SK-N-MC (cell line): ENCODE results near the gene PRG3.
A peak's percentile ranks its signal among the peaks of the same experiment; 100 is the strongest.

Experiments used
- DNase-seq: peaks from one replicate; pipeline ENCODE4 v3.0.0-alpha.2; 2011; ENCODE audit warnings: low read depth, low spot score
- H3K27ac ChIP-seq: fragments of 200-600 bp; sonication (generic); 2 replicates; pipeline ENCODE4 v1.5.1; 2016; ENCODE audit warnings: mixed run types
- H3K36me3 ChIP-seq: fragments of 200-600 bp; sonication (generic); 2 replicates; pipeline ENCODE4 v1.6.1; 2017; ENCODE audit warnings: antibody characterized with exemption, low read length, mixed read lengths; ENCODE audit not compliant: insufficient read depth
- H3K4me3 ChIP-seq: fragments of 200-600 bp; sonication (generic); 2 replicates; pipeline ENCODE4 v1.5.1; 2016
- H3K9ac ChIP-seq: fragments of 200-600 bp; sonication (generic); 2 replicates; pipeline ENCODE4 v1.8.0; 2017; ENCODE audit warnings: mixed run types, mixed read lengths; ENCODE audit not compliant: insufficient read length
- H3K9me3 ChIP-seq: fragments of 200-600 bp; sonication (generic); 2 replicates; pipeline ENCODE4 v1.6.1; 2017; ENCODE audit warnings: low read depth, mild to moderate bottlenecking, antibody characterized with exemption, low read length, moderate library complexity, mixed read lengths
- EZH2 ChIP-seq: fragments of 200-600 bp; sonication (generic); IDR thresholded peaks from one replicate; pipeline ENCODE4 v1.6.1; 2017; ENCODE audit warnings: antibody characterized with exemption
- FOXP2 ChIP-seq: optimal IDR thresholded peaks from 2 replicates; pipeline ENCODE3; 2011; ENCODE audit warnings: mild to moderate bottlenecking, moderate library complexity; ENCODE audit not compliant: insufficient read depth; ENCODE audit errors: extremely low read length, control extremely low read depth
- POLR2AphosphoS5 ChIP-seq: IDR thresholded peaks from 2 replicates; pipeline ENCODE4 v1.6.1; 2012; ENCODE audit warnings: mild to moderate bottlenecking, low read depth, low read length, borderline replicate concordance

Gene PRG3

GRCh38 chr11:57380975-57381374, at the start of gene PRG3:
TSS of gene PRG3 (minus strand) at chr11:57381150. CDS start at chr11:57380708, 442 bp downstream.
- no peak within 1 kb of the TSS for H3K27ac ChIP-seq
- no peak within 1 kb of the TSS for H3K9ac ChIP-seq
- TF ChIP-seq POLR2AphosphoS5 (no peak), EZH2 (no peak), FOXP2 (no peak)

GRCh38 chr11:57429946-57430345, 49.0 kb upstream of the PRG3 start:
- Histone ChIP-seq H3K9ac (no peak overlapping the region), H3K4me3 (no peak overlapping the region), H3K9me3 (no peaks in the 10 kb centered on the region), H3K27ac (no peak overlapping the region), H3K36me3 (no peaks in the 10 kb centered on the region)
- TF ChIP-seq FOXP2 (no peak), EZH2 (no peak), POLR2AphosphoS5 (no peak)
- DNase-seq: no peak

More at GRCh38 chr11:57380975-57381374, at the start of gene PRG3:
- Histone ChIP-seq H3K36me3 (no peaks in the 10 kb centered on the region), H3K9me3 (no peaks in the 10 kb centered on the region), H3K4me3 (no peak within 1 kb of the TSS)
- DNase-seq: no peak

- Histone ChIP-seq H3K4me3 (no peak overlapping the region), H3K27ac (no peak overlapping the region), H3K9ac (no peak overlapping the region), H3K9me3 (no peaks in the 10 kb centered on the region), H3K36me3 (no peaks in the 10 kb centered on the region)
- DNase-seq: no peak
- TF ChIP-seq EZH2: no peak
- no peak for TF ChIP-seq FOXP2
- no peak for TF ChIP-seq POLR2AphosphoS5
Observed at GRCh38 chr11:57428643-57429042, 47.7 kb upstream of the PRG3 start.

- H3K9me3 ChIP-seq: no peaks in the 10 kb centered on the region
- no peak overlapping the region for H3K4me3 ChIP-seq
- DNase-seq: no peak
- no peaks in the 10 kb centered on the region for H3K36me3 ChIP-seq
- H3K27ac ChIP-seq: no peak overlapping the region
- TF ChIP-seq EZH2 (no peak), POLR2AphosphoS5 (no peak), FOXP2 (no peak)
- no peak overlapping the region for H3K9ac ChIP-seq
Observed at GRCh38 chr11:57427727-57428082, 46.8 kb upstream of the PRG3 start.

- no peaks in the 10 kb centered on the region for H3K9me3 ChIP-seq
- no peaks in the 10 kb centered on the region for H3K36me3 ChIP-seq
- H3K4me3 ChIP-seq: peak within 1 kb of the TSS; percentile 36; the same call in 1 of the 2 replicates
- no peak within 1 kb of the TSS for H3K27ac ChIP-seq
- TF ChIP-seq POLR2AphosphoS5 (0 out of 2 replicates have a peak, but pooled peaks have one; percentile 18), EZH2 (no peak)
- no peak for DNase-seq
- H3K9ac ChIP-seq: no peak within 1 kb of the TSS
Observed at GRCh38 chr11:57426929-57427726, 46.2 kb upstream of the PRG3 start, which contains the start of gene SLC43A3. TSS of gene SLC43A3 (minus strand) at chr11:57427121. CDS start at chr11:57426172, 949 bp downstream.

- H3K9me3 ChIP-seq: no peaks in the 10 kb centered on the region
- no peak for TF ChIP-seq FOXP2
- TF ChIP-seq POLR2AphosphoS5: no peak
- TF ChIP-seq EZH2: no peak
- no peak overlapping the region for H3K27ac ChIP-seq
- H3K9ac ChIP-seq: no peak overlapping the region
- no peak for DNase-seq
- no peaks in the 10 kb centered on the region for H3K36me3 ChIP-seq
- H3K4me3 ChIP-seq: peak overlapping the region; percentile 36; the same call in 1 of the 2 replicates
Observed at GRCh38 chr11:57426439-57426928, 45.5 kb upstream of the PRG3 start.

- Histone ChIP-seq H3K9me3 (no peaks in the 10 kb centered on the region), H3K4me3 (peak overlapping the region; percentile 31; the same call in 1 of the 2 replicates), H3K36me3 (no peaks in the 10 kb centered on the region), H3K9ac (no peak overlapping the region), H3K27ac (no peak overlapping the region)
- DNase-seq: no peak
- no peak for TF ChIP-seq FOXP2
- no peak for TF ChIP-seq POLR2AphosphoS5
- no peak for TF ChIP-seq EZH2
Observed at GRCh38 chr11:57425565-57426438, 44.9 kb upstream of the PRG3 start.

- H3K27ac ChIP-seq: no peak overlapping the region
- peak; percentile 89 for DNase-seq
- no peak overlapping the region for H3K9ac ChIP-seq
- H3K9me3 ChIP-seq: no peaks in the 10 kb centered on the region
- H3K36me3 ChIP-seq: no peaks in the 10 kb centered on the region
- H3K4me3 ChIP-seq: peak overlapping the region; percentile 31; the same call in 1 of the 2 replicates
- TF ChIP-seq POLR2AphosphoS5 (peak; percentile 55; the same call in 1 of the 2 replicates), FOXP2 (peak; percentile 17), EZH2 (no peak)
Observed at GRCh38 chr11:57424792-57425564, 44.0 kb upstream of the PRG3 start.
